Activated CD4-positive, CD25-positive, alpha-beta regulatory T cell treated with anti-CD3 and anti-CD28 coated beads, Interleukin-2, amount 50 U/mL, for 16 hours (primary cell): Measurements from ENCODE around the gene VASH1.
"Not testable (repeated sequence)": the region's sequence is repeated elsewhere in the genome, so short reads cannot be mapped to it uniquely, and the experiment has no call there.

Source experiments
- DNase-seq: peaks from one replicate; pipeline ENCODE4 v3.0.0-alpha.2; 2020; ENCODE audit warnings: low read depth, low spot score

The VASH1 gene

GRCh38 chr14:76761136-76761959, at the start of gene VASH1:
VASH1 (plus strand) TSS chr14:76761468; CDS start chr14:76762822, 1,354 bp downstream.
- DNase-seq = no peak

- no peak for DNase-seq
Measured at GRCh38 chr14:76713121-76713520, 48.1 kb upstream of the VASH1 start.

GRCh38 chr14:76714470-76714869, 46.8 kb upstream of the VASH1 start:
- DNase-seq = no peak

GRCh38 chr14:76715101-76715500, 46.2 kb upstream of the VASH1 start:
- no peak for DNase-seq

GRCh38 chr14:76715511-76716081, 45.7 kb upstream of the VASH1 start:
- DNase-seq = no peak

- DNase-seq = no peak
Measured at GRCh38 chr14:76716285-76716684, 45.0 kb upstream of the VASH1 start.

- DNase-seq = no peak
Measured at GRCh38 chr14:76717508-76718290, 43.6 kb upstream of the VASH1 start.

GRCh38 chr14:76718306-76719040, 42.8 kb upstream of the VASH1 start:
- DNase-seq = no peak

GRCh38 chr14:76719666-76720065, 41.6 kb upstream of the VASH1 start:
- DNase-seq = no peak

- DNase-seq = no peak
Measured at GRCh38 chr14:76720382-76720813, 40.9 kb upstream of the VASH1 start.

- not testable (repeated sequence) for DNase-seq
Measured at GRCh38 chr14:76721506-76721905, 39.8 kb upstream of the VASH1 start.

- DNase-seq = no peak
Measured at GRCh38 chr14:76724651-76725550, 36.4 kb upstream of the VASH1 start.

GRCh38 chr14:76726551-76726970, 34.7 kb upstream of the VASH1 start:
- no peak for DNase-seq

GRCh38 chr14:76727384-76727783, 33.9 kb upstream of the VASH1 start:
- DNase-seq = no peak

- DNase-seq = no peak
Measured at GRCh38 chr14:76727901-76728300, 33.4 kb upstream of the VASH1 start.

GRCh38 chr14:76729258-76729657, 32.0 kb upstream of the VASH1 start:
- no peak for DNase-seq

- no peak for DNase-seq
Measured at GRCh38 chr14:76729953-76730505, 31.2 kb upstream of the VASH1 start.

GRCh38 chr14:76734501-76734900, 26.8 kb upstream of the VASH1 start:
- DNase-seq = not testable (repeated sequence)

- no peak for DNase-seq
Measured at GRCh38 chr14:76736514-76736913, 24.8 kb upstream of the VASH1 start.

- DNase-seq = no peak
Measured at GRCh38 chr14:76741074-76741473, 20.2 kb upstream of the VASH1 start.
